Panc1 (cell line): ENCODE measurements around the gene POLDIP3.

ENCODE experiments used
- REST ChIP-seq, 2 experiments: IDR thresholded peaks; 2 replicates each; pipeline ENCODE4 v1.6.1; 2011 to 2012; ENCODE audit warnings: low read depth in 2 of 2, control low read depth in 1 of 2, low read length in 1 of 2, mild to moderate bottlenecking in 1 of 2, moderate library complexity in 1 of 2; ENCODE audit not compliant: insufficient read depth in 1 of 2
- TF ChIP-seq, protein P1 (sequence below): fragments of 450-650 bp; IDR thresholded peaks from 2 replicates; pipeline ENCODE4 v1.5.1; 2017; ENCODE audit warnings: mild to moderate bottlenecking

- TF ChIP-seq, protein P1, sequence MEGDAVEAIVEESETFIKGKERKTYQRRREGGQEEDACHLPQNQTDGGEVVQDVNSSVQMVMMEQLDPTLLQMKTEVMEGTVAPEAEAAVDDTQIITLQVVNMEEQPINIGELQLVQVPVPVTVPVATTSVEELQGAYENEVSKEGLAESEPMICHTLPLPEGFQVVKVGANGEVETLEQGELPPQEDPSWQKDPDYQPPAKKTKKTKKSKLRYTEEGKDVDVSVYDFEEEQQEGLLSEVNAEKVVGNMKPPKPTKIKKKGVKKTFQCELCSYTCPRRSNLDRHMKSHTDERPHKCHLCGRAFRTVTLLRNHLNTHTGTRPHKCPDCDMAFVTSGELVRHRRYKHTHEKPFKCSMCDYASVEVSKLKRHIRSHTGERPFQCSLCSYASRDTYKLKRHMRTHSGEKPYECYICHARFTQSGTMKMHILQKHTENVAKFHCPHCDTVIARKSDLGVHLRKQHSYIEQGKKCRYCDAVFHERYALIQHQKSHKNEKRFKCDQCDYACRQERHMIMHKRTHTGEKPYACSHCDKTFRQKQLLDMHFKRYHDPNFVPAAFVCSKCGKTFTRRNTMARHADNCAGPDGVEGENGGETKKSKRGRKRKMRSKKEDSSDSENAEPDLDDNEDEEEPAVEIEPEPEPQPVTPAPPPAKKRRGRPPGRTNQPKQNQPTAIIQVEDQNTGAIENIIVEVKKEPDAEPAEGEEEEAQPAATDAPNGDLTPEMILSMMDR, result no peak
- no peak for TF ChIP-seq REST (IDR thresholded peaks at IDR 0.05; ENCODE audit: insufficient read depth in 1 of 2, low read depth in 2 of 2, low read length in 1 of 2)
These were observed 50.0 kb downstream of the POLDIP3 start for GRCh38 chr22:42564699-42565098.
